ENCODE data around the gene ITGAX.
"Not testable (repeated sequence)": the region's sequence is repeated elsewhere in the genome, so short reads cannot be mapped to it uniquely, and the experiment has no call there.

The ITGAX gene

DNA sequence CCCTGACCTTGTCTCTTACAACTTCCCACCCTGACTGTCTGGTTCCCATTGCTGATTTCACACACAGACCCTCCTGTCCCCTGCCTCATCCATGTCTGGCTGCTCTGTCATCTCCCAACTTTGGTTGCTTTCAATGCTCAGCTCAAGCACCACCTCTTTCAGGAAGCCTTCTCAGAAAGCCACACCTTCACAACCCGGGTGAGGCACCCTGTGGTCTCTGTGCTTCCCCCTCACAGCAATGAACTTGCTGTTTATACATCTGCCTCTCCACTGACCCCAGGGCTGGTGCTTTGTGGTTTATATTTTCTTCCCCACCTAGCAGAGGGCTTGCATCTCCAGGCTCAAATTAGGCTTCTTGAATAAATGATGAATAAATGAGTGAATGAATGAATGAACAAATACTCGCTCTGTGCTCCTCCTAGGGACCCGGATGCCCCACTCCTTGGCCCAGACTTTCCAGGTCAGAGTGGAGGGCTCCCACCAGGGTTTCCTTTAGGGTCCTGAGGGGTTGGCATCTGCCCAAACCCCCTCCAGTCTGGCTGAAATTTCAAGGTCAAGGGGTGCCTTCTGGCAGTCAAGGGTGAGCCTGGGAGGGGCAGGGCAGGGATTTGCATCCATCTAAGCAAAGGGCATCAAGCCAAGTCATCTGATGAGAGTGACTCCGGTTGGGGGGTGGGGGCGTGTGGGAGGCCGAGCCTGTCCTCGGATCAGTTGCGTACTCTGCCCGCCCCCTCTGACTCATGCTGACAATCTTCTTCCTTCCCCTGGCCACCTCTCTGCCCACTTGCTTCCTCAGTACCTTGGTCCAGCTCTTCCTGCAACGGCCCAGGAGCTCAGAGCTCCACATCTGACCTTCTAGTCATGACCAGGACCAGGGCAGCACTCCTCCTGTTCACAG is at the start of gene ITGAX:
TSS of gene ITGAX (plus strand) at position 783 of the 898 bp plus-strand sequence. CDS start at position 862, 79 bp downstream.
- peak; percentile 85 for DNase-seq

DNA sequence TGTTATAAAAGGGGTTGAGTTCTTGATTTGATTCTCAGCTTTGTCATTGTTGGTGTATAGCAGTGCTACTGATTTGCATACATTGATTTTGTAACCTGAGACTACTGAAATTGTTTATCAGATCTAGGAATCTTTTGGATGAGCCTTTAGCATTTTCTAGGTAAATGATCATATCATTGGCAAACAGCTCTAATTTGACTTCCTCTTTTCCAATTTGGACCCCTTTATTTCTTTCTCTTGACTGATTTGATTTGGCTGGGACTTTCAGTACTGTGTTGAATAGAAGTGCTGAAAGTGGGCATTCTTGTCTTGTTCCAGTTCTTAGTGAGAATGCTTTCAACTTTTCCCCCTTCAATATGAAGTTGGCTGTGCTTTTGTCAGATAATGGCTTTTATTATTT is 49.8 kb upstream of the ITGAX start:
- DNase-seq = no peak

DNA sequence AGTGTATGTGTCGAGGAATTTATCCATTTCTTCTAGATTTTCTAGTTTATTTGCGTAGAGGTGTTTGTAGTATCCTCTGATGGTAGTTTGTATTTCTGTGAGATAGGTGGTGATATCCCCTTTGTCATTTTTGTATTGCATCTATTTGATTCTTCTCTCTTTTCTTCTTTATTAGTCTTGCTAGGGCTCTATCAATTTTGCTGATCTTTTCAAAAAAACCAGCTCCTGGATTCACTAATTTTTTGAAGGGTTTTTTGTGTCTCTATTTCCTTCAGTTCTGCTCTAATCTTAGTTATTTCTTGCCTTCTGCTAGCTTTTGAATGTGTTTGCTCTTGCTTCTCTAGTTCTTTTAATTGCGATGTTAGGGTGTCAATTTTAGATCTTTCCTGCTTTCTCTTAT is 46.6 kb upstream of the ITGAX start:
- DNase-seq = not testable (repeated sequence)

DNA sequence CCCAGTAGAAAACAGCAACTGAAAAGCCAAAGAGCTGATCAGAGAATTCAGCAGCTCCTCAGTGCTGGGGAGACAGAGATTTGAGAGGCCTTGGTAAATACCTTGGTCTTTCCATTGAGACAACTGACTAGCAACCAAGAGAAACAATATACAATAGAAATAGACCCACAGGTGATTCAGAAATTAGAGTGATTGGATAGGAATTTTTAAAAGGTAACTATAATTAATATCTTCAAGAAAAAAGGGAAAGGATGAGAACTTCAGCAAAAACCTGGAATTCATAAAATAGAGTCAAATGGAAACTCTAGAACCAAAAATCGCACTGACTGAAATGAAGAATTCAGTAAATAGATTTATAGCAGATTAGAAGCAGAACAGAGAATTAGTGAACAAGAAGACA is 32.5 kb upstream of the ITGAX start:
- DNase-seq = no peak

DNA sequence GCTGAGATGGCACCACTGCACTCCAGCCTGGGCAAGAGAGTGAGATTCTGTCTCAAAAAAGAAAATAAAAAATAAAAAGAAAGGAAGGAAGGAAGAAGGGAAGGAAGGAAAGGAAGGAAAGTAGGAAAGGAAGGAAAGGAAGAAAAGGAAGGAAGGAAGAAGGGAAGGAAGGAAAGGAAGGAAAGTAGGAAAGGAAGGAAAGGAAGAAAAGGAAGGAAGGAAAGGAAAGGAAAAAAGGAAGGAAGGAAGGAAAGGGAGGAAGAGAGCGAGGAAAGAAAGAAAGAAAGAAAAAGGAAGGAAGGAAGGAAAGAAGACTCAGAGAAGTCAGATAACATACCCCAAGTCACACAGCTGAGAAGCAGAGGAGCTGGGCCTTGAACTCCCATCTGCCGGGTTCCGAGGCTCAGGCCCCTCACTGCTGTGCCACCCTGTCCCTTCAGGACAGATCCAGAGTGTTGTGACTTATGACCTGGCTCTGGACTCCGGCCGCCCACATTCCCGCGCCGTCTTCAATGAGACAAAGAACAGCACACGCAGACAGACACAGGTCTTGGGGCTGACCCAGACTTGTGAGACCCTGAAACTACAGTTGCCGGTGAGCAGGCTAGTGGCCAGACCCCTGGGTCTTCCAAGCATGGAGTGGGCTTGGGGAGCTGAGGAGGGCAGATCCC is 30.9 kb upstream of the ITGAX start:
- no peak for DNase-seq

DNA sequence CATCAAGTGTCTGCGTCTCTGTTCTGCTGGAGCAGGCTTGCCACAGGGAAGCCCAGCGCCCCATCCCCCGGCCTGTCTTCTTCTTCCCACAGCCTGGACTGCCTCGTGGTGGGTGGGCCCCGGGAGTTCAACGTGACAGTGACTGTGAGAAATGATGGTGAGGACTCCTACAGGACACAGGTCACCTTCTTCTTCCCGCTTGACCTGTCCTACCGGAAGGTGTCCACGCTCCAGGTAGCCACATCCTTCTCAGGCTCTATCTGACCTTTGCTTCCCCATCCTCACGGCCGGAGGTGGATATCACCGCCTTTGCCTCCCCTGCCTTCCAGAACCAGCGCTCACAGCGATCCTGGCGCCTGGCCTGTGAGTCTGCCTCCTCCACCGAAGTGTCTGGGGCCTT is 29.8 kb upstream of the ITGAX start:
- DNase-seq = no peak

DNA sequence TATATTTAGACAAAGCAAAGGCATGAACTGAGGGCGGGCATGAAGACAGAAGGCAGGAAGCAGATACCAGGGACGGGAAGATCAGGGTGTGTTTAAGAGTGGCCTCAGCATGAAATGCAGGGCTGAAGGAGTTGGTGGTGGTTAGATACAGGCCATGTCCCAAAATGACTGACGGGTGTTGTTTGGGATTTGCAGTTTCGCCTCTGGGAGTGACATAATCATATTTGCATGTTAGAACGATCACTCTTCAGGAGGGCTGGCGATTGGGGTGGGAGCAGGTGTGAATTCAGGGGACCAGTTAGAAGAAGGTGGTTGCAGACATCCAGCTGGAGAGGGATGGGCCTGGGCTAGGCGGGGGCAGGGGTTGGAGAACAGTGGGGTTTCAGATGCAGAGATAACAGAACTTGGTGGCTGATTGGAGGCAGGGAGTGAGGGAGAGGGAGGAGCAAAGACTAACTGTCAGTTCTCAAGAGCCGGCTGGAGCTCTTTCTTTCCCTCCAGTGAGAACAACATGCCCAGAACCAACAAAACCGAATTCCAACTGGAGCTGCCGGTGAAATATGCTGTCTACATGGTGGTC is 27.2 kb upstream of the ITGAX start:
- no peak for DNase-seq

DNA sequence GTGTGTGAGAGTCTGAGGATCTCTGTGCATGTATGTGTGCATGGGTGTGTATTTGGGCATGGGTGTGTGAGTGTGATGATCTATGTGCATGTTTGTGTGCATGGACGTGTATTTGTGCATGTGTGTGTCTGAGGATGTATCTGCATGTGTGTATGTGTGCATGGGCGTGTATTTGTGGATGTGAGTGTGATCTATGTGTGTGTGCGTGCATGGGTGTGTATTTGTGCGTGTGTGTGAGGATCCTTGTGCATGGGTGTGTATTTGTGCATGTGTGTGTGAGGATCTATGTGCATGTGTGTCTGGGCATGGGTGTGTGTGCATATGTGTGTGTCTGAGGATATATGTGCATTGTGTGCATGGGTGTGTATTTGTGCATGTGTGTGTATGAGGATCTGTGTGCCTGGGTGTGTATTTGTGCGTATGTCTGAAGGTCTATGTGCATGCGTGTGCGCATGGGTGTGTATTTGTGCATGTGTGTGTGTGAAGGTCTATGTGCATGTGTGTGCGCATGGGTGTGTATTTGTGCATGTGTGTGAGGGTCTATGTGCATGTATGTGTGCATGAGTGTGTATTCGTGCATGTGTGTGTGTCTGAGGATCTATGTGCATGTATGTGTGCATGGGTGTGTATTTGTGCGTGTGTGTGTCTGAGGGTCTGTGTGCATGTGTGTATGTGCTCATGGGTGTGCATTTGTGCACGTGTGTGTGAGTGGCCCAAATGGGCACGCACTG is 26.5 kb upstream of the ITGAX start:
- DNase-seq = no peak

DNA sequence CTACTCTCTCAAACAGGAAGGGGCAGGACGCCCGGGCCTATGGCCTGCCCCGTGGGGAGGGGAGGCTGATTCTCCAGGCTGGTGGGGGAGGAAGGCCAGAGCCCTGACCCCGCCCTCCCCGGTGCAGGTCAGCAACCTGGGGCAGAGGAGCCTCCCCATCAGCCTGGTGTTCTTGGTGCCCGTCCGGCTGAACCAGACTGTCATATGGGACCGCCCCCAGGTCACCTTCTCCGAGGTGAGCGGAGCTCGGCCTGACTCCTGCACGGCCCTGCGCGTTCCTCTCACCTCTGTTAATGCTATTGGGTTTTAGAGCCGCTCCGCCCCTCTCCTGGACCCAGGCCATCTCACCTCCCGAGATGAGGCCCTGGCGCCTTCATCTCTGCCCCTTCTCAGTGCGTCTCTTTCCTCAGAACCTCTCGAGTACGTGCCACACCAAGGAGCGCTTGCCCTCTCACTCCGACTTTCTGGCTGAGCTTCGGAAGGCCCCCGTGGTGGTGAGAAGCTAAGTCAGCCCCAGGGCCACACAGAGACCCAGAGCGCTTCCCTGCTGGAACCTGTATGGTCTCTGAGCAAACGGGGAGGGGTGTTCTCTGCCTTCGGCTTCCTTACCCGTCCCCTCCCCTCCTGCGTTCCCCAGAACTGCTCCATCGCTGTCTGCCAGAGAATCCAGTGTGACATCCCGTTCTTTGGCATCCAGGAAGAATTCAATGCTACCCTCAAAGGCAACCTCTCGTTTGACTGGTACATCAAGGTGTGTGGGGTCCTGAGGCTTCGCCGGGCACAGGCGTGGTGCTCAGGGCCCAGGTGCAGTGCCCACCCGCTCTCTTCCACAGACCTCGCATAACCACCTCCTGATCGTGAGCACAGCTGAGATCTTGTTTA is 25.1 kb upstream of the ITGAX start:
- DNase-seq = no peak

DNA sequence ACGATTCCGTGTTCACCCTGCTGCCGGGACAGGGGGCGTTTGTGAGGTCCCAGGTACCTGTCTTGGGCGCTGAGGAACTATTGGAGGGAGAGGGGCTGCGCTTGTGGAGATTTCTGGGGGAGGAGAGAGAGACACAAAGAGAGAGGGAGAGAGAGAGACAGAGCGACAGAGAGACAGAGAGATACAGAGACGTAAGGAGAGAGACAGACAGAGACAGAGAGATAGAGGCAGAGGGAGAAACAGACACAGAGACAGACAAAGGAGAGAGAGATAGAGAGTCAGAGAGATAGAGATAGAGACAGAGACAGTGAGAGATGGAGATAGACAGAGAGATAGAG is 24.5 kb upstream of the ITGAX start:
- no peak for DNase-seq

DNA sequence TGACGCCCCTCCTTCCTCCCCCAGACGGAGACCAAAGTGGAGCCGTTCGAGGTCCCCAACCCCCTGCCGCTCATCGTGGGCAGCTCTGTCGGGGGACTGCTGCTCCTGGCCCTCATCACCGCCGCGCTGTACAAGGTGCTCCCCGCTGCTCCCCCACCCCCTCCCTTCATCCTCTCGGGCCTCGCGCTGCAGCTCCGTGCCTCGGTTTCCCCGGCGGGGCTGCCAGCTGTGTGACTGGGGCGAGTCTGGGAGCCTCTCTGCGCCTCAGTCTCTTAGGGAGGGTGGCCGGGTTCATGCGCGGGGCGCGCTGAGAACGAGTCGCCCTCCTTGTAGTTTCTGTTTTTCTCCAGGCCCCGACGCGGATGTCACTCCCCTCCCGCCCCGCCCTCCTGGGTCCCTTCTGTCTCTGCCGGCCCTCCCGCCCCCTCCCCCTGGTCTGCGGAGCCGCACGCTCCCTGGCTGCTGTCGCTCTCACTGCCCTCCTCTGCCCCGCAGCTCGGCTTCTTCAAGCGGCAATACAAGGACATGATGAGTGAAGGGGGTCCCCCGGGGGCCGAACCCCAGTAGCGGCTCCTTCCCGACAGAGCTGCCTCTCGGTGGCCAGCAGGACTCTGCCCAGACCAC is 23.7 kb upstream of the ITGAX start:
- DNase-seq = peak; percentile 40

DNA sequence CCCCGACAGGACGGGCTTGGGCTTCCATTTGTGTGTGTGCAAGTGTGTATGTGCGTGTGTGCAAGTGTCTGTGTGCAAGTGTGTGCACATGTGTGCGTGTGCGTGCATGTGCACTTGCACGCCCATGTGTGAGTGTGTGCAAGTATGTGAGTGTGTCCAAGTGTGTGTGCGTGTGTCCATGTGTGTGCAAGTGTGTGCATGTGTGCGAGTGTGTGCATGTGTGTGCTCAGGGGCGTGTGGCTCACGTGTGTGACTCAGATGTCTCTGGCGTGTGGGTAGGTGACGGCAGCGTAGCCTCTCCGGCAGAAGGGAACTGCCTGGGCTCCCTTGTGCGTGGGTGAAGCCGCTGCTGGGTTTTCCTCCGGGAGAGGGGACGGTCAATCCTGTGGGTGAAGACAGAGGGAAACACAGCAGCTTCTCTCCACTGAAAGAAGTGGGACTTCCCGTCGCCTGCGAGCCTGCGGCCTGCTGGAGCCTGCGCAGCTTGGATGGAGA is 23.1 kb upstream of the ITGAX start:
- no peak for DNase-seq

DNA sequence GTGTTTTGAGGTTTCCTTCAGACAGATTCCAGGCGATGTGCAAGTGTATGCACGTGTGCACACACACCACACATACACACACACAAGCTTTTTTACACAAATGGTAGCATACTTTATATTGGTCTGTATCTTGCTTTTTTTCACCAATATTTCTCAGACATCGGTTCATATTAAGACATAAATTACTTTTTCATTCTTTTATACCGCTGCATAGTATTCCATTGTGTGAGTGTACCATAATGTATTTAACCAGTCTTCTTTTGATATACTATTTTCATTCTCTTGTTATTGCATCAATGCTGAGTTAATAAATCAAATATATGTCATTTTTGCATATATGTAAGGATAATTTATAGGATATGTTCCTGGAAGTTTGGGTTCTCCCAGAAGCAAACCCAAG is 22.4 kb upstream of the ITGAX start:
- no peak for DNase-seq

DNA sequence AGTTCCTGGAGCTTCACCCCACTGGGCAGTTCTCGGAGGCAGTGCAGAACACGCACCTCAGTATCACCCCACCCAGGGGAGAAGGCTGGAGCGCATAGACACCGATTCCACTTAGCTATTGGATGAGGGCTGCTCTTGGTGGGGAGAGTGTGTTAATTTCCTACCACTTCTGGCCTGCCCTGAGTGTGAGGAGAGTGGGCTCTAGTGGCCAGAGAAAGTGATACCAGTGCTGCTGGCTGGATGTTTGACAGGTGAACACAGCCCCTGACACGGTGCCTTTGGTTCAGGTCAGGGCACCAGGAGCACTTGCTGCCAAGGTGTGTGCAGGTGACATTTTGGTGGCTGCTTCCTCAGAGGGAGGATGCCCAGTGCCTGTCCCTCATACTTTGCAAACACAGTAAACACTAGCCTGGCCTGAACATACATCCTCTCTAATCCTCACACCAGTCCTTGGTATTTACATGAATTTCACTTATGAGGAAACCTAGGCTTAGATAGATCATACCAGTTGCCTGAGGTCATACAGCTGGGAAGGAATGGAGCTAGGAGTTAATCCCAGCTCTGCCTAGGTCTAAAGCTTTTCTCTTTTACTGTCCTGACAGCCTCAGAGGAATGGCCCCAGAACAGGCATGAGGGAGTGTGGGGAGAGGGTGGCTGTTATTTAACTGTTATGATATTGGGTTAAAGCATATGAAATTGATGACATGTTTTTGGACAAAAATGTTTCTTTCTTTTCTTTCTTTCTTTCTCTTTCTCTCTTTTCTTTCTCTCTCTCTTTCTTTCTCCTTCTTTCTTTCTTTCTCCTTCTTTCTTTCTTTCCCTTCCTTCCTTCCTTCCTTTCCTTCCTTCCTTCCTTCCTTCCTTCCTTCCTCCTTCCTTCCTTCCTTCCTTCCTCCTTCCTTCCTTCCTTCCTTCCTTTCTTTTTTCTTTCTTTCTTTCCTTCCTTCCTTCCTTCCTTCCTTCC is 21.0 kb upstream of the ITGAX start:
- peak; percentile 30 for DNase-seq

DNA sequence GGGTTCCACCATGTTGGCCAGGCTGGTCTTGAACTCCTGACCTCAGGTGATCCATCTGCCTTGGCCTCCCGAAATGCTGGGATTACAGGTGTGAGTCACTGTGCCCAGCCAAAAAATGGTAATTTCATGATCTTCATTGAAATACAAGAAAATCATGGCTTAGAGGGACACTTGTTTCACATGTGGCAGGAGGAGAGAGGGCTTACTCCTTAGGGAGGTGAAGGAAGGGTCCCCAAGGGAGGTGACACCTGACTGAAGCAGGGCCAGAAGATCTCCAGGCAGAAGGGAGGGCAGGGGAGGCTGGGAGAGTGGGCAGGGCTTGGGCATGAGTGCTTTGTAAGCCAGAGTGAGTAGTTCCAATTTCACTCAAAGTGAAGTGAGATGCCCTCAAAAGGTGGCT is 20.0 kb upstream of the ITGAX start:
- DNase-seq = no peak

DNA sequence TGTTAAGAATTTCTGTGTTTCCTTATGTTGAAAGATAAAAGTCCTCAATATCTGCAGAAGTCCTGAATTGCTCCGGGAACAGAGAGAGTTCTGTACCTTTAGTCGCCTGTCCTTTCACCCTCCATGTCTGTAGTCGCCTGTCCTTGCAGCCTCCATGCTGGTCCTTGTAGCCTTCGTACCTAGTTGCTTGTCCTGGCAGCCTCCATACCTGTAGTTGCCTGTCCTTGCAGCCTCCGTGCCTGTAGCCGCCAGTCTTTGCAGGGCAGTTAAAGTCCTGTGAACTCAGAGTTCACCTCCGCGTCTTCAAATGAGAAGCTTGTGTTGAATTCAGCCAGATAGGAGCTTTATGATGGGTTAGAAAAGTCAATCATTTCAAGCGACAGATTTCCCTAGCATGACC is 19.5 kb upstream of the ITGAX start:
- no peak for DNase-seq

DNA sequence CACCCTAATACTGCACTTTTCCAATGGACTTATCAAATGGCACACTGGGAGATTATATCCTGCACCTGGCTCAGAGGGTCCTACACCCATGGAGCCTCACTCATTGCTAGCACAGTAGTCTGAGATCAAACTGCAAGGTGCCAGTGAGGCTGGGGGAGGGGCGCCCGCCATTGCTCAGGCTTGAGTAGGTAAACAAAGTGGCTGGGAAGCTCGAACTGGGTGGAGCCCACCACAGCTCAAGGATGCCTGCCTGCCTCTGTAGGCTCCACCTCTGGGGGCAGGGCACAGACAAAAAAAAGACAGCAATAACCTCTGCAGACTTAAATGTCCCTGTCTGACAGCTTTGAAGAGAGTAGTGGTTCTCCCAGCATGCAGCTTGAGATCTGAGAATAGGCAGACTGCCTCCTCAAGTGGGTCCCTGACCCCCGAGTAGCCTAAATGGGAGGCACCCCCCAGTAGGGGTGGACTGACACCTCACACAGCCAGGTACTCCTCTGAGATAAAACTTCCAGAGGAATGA is 16.8 kb upstream of the ITGAX start:
- not testable (repeated sequence) for DNase-seq

DNA sequence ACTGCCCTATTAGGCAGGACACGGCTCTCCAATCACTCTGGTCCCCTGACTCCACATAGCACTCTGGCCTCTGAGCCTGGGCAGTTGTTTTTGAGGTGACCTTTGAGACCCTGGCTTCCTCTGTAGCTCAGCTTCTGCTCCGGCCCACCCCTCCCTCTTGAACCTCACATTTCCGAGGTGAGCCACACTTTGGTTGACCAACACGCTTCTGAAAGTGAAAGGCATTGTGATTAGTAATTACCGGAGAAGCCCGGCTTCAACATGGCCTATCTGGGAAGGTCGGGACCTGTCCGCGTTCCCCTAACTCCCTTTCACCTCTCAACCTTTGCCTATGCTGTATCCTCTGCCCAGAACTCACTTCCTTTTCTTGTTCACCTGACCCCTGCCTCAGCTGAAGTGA is 10.3 kb upstream of the ITGAX start:
- DNase-seq = no peak

DNA sequence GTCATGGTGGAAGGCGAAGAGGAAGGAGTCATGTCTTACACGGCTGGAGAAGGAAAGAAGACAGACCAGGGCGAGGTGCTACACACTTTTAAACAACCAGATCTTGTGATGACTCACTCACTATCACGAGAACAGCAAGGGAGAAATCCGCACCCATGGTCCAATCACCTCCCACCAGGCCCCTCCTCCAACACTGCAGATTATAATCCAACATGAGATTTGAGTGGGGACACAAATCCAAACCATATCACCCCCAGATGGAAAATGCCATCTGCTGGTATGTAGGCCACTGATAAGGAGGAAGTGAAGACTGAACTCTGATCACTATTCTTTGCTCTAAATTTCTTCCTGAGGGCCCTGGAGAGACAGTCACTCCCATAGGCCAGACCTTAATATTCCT is 7.5 kb upstream of the ITGAX start:
- DNase-seq = no peak

DNA sequence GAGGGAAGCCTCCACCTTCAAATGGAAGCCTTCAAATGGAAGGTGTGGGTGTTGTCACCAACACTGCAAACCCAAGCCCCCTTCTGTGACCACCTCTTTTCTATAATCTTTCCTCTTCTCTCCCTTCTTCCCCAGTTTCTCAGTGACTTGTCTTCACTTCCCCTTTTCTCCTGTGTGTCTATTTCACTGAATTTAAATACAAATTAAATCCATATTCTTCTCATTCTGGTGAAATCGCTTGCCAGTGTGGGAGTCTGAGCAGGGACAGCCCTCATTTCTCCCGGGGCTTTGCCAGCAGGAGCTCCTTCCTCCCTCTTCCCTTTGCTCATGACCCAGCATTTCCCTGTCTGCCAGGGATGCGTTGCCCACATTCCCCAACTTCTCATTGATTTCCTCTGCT is 6.4 kb upstream of the ITGAX start:
- DNase-seq = no peak
